ENCODE data around the gene MARS1.
"Not testable (repeated sequence)": the region's sequence is repeated elsewhere in the genome, so short reads cannot be mapped to it uniquely, and the experiment has no call there.

Gene MARS1

DNA sequence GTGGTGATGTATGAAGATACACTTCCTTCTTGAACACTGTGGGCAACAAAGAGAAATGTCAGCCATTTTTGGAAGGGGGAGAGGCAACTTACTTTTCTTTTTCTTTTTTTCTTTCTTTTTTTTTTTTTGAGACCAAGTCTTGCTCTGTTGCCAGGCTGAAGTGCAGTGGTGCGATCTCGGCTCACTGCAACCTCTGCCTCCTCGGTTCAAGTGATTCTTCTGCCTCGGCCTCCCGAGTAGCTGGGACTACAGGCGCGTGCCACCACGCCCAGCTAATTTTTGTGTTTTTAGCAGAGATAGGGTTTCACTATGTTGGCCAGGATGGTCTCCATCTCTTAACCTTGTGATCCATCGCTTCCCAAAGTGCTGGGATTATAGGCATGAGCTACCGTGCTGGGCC is 29.9 kb downstream of the MARS1 start:
- DNase-seq (ENCODE audit: low spot score): not testable (repeated sequence)

DNA sequence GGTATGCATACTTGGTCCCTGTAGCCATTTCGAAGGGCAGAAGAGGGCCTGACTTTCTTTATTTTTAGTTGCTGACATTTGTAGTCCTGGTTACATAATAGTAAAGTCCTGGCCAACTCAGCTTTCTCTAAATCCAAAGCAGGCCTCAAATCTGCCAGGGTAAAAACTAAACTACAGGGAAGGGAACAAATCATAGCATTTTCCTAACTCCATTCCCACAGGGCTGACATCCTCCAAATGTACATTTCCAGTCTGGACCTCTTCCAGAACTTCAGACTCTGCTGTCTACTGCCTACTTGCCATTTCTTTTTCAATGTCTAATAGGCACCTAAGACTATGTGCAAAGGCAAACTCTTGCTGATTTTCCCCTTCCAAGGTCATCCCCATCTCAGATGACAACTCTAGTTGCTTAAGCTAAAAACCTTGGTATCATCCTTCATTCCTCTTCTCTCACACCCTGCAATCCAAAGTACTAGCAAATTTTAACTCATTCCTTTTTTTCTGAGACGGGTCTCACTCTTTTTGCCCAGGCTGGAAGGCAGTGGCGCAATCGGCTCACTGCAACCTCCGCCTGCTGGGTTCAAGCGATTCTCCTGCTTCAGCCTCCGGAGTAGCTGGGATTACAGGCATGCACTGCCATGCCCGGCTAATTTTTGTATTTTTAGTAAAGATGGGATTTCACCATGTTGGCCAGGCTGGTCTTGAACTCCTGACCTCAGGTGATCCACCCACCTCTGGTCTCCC is 30.5 kb downstream of the MARS1 start:
- no peak for DNase-seq (ENCODE audit: low spot score)

DNA sequence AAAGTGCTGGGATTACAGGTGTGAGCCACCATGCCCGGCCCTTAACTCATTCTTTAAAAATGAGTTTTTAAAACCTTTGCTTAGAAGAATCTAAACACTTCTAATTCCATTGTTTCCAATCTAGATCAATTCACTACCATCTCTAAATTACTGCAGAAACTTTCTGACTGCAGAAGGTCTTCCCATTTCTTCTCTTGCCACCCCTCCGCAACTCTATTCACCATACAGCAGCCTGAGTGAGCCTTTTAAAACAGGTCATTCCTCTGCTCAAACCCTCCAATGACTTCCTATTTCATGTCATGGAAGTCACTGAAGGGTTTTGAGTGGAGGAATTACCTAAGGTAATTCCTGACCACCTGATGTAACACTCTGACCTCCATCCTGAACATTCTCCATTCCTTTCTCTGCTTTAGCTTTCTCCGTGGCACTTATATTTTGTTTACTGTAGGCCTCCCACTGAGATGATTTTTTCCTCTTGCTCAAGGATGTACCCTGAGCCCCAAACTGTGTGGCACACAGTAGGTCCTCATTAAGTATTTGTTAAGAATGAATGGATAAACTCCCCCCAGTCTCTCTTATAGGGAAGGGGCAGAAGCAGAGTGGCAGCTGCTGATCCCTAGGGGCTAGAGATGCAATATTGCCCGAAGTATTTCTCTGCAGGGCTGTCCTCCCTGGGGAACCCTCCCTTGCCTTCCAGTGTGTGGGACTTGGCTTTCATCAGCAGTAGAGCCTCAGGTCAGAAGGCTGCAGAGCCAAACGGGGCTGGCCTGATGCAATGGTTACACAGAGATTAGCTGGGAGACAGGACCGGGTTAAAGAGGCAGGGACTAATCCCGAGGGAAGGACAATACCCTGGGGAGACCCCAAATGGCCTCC is 31.3 kb downstream of the MARS1 start:
- peak; percentile 31 for DNase-seq (ENCODE audit: low spot score)

DNA sequence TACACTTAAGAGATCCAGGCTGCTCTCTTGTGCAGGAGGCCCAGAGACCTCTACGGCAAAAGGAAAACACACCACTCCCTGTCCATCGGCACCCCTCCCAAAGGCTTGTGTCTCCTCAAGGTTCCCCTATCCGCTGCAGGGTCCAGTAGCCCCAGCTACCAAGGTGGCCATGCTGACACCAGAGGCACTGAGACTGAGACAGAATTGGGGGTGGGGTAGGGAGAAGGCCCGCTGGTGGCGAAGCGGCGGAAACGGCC is 31.9 kb downstream of the MARS1 start:
- peak; percentile 52 for DNase-seq (ENCODE audit: low spot score)

DNA sequence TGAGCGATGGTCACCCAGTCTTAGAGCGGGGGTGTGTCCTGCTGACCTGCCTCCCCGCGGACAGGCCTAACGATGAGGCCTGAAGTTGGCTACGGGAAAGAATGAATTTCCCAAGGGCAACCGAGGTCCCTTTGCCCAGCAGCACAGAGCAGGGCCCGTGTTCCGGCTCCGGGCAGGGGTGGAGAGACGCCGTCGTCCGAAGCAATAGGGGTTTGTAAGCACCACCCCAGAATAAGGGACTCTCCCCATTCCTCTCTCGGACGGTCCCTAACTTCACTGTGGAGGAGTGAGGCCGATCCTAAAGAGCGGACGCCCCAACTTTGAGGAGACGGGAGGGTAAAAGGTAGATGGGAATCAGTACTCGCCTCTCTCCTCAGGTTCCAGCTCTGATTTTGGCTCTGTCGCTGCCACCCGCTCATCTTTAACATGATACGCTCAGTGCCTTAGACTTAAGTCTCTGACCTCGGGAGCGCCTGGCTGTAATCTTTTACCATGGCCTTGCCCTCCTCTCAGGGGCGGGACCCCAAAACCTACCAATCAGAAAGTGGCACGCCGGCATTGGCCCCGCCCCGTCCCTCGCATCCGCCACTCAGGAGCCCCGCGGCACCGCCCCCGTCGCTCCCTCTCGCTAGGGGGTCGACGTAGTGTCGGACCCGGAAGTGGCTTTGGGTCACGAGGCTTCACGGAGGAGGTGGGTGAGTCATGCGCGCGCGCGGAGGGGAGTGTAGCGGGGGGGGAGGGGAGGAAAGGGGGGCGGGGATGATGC is 32.4 kb downstream of the MARS1 start, which contains the start of gene DDIT3:
DDIT3 (minus strand) TSS at position 462 of the 766 bp plus-strand sequence. CDS start 3,108 bp downstream, outside the sequence.
- peak; percentile 100 for DNase-seq (ENCODE audit: low spot score)

DNA sequence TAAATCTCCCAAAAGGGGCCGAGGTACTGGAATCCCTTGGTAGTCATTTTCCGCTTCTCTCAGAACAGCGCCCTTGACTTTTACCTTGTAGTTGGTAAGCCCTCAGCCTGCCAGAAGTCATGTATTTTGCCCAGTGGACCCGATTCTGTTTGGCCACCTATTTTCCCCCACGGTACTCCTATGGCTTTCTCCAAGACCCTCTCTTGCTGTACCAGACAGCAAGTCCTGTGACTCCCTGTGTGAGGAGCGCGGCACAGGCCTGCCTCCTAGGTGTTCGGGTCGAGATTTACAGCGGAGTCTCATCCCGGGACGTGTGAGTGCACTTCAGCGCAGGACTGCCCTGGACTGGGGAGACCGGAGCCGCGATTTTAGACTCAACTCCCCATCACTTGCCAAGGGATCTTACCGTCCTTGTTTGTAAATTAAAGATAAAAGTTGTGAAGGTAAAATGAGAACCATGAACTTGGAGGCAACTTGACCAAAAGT is 33.7 kb downstream of the MARS1 start:
- no peak for DNase-seq (ENCODE audit: low spot score)

DNA sequence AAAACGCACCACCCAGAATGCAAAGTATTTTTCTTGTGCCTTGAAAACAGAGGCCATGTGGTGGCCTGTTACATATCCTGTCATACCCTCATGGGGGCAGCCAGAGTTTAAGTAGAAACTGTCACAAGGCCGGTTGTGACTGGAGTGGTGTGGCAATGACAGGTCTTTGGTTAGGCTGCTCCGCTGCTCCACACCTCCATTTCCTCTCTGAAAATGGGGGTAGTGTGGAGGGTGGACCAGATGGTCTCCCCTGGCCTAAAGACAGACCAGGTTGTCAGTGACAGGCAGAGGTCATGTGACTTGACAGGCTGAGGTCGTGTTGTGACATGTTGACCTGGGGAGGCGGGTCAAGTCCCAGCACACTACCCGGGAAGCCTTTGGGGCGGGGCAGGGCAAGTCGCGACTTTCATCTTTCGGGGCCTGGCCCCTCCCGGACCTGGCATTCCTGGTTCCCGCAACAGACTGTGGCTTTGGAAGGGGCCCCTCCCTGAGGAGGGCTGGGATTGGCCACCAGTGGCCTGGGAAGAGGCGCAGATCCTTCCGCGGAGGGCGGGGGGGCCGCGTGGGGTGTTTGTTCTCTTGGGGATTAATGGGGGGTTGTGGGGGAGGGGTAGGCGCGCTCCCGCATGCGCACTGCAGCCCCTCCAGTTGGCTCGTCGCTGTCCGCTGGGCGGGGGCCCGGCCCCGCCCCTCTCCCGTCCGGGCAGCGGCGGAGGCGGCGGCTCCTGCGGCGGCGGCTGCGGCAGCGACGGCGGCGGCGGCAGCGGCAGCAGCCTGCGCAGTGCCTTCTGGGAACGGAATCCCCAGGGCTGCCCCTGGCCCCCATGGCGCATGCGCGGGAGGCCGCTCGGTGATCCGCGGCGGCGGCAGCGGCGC is 34.4 kb downstream of the MARS1 start, which contains the start of gene MBD6:
MBD6 (plus strand) TSS at position 814 of the 876 bp plus-strand sequence. CDS start 1,480 bp downstream, outside the sequence.
- peak; percentile 96 for DNase-seq (ENCODE audit: low spot score)

DNA sequence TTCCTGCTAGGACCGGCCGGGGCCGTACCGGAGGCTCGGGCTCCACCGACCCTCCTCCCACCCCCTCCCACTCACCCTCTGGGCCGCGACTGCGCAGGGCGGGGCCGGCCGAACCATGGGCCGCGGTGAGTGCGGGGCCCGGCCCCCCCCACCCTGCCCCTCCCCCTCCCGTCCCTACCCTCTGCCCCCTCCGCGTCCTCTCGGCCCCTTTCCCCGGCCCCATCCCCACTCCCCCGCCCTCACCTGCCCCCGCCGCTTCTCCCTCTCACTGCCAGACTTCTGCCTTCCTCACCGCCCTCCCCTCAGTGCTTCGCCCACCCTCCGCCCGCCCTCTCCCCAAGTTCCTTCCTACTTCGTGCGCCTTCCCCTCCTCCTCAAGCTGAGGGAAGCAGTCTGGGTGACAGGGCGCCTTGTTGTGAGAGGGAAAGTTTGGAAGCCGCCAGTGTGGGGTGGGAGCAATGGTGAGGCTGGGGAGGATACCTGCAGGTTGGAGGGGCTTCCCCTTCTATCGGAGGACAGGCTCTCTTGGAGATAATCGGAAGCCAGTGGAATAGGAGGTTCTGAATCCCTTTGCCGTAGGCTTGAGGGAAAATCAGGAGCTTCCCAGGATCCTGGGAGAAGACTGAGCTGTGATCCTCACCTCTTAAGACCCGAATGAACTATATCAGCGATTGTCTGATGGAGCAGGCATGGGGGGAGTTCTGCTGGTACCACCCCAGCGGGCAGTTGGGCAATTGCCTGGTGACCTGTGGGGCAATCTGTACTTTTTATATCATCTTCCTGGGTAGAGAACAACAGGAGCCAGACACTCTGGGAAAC is 35.2 kb downstream of the MARS1 start:
- DNase-seq (ENCODE audit: low spot score): no peak

DNA sequence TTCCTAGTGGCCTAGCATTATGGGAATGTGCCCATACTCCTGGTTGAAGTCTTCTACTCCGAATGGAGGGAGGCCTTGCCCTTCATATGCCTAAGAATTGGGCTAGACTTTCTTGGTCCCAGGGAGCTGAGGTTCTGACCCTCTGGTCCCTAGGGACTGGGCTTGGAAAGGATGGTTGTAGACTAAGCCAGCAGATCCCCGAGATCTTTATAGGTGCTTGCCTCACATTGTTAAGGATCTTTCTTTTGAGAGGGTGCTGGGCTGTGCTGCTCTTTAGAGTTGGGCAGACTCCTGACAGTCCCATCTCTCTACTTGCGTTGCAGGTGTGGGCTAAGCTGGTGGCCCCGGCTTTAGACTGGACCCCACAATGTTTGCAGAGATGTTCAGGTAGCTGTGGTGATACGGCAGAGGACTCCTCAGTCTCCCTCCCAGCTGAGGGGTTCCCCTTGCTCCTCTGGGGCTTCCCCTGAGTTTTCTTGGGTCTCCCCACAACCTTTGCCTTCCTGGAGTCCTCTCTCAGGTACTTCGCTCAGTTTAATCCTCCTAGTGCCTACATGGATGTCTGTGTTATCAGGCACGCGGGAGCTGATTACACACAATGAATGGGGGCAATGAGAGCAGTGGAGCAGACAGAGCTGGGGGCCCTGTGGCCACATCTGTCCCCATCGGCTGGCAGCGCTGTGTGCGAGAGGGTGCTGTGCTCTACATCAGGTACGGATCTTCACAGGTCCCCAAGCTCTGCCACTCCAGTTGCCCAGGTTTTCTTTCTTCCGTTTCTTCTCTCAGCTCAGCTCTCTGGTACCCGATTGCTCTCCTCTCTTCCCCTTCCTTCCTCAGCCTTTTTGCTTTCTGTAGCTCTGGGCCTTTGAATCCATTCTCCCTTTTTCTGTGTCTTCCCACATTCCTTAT is 36.1 kb downstream of the MARS1 start:
- no peak for DNase-seq (ENCODE audit: low spot score)

DNA sequence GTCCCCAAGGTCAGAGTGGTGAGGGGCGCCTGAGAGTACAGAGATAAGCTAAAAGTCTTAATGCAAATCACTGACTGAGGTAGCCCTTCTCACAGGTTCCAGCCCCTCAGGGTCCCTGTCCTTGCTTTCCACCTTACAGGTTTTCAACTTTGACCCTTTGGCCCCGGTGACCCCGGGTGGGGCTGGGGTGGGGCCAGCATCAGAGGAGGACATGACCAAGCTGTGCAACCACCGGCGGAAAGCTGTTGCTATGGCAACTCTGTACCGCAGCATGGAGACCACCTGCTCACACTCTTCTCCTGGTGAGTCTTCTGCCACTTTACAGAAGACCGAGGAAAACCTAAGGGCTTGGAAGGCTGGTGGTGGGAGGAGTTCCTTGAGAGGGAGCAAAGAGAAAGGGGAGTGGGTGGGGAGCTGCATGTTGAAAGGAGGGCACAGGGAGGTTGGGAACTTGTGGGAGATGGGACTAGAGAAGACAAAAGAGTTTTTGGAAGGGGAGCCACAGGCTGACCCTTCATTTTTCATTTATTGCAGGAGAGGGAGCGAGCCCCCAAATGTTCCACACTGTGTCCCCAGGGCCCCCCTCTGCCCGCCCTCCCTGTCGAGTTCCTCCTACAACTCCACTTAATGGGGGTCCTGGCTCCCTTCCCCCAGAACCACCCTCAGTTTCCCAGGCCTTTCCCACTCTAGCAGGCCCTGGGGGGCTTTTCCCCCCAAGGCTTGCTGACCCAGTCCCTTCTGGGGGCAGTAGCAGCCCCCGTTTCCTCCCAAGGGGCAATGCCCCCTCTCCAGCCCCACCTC is 37.1 kb downstream of the MARS1 start:
- DNase-seq (ENCODE audit: low spot score): no peak

DNA sequence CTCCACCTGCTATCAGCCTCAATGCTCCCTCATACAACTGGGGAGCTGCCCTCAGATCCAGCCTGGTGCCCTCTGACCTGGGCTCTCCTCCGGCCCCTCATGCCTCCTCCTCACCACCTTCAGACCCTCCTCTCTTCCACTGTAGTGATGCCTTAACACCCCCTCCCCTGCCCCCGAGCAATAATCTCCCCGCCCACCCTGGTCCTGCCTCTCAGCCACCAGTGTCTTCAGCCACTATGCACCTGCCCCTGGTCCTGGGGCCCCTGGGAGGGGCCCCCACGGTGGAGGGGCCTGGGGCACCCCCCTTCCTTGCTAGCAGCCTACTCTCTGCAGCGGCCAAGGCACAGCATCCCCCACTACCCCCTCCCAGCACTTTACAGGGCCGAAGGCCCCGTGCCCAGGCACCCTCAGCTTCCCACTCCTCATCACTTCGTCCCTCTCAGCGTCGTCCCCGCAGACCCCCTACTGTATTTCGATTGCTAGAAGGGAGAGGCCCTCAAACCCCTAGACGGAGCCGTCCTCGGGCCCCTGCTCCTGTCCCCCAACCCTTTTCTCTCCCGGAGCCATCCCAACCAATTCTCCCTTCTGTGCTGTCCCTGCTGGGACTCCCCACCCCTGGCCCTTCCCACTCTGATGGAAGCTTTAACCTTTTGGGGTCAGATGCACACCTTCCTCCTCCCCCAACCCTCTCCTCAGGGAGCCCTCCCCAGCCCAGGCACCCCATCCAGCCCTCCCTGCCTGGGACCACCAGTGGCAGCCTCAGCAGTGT is 37.9 kb downstream of the MARS1 start:
- DNase-seq (ENCODE audit: low spot score): no peak

DNA sequence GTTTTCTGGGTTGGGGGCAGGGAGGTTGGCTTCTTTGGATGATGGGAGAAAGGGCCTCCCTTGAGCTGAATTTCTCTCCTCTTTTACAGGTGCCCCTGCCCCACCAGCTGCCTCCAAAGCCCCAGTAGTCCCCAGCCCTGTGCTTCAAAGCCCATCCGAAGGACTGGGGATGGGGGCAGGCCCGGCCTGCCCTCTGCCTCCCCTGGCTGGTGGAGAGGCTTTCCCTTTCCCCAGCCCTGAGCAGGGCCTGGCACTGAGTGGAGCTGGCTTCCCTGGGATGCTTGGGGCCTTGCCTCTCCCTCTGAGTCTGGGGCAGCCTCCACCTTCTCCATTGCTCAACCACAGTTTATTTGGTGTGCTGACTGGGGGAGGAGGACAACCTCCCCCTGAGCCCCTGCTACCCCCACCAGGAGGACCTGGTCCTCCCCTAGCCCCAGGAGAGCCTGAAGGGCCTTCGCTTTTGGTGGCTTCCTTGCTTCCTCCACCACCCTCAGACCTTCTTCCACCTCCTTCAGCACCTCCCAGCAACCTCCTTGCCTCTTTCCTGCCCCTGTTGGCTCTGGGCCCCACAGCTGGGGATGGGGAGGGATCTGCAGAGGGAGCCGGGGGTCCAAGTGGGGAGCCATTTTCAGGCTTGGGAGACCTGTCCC is 38.7 kb downstream of the MARS1 start:
- DNase-seq (ENCODE audit: low spot score): no peak

DNA sequence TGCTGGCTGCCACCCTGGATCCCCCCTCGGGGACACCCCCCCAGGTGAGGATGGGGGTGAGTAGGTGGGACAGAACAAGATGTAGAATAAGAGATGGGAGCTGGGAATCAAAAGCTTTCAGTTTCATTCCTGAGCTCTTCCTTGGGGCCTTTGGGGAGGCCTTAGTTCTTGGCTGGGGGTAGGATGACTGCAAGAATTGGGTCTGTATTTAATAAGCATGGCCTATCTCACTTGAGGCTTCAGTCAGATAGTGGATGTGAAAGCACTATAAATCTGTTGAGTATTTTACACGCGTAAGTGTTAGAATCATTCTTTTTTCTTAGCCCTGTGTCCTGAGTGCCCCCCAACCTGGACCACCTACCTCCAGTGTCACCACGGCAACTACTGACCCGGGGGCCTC is 39.3 kb downstream of the MARS1 start:
- DNase-seq (ENCODE audit: low spot score): no peak

DNA sequence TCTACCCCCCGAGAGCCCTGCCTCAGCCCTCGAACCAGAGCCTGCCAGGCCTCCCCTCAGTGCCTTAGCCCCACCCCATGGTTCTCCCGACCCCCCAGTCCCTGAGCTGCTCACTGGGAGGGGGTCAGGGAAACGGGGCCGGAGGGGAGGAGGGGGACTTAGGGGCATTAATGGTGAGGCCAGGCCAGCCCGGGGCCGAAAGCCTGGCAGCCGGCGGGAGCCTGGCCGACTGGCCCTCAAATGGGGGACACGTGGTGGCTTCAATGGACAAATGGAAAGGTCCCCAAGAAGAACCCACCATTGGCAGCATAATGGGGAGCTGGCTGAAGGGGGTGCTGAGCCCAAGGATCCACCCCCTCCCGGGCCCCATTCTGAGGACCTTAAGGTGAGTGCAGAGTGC is 40.3 kb downstream of the MARS1 start:
- DNase-seq (ENCODE audit: low spot score): no peak

DNA sequence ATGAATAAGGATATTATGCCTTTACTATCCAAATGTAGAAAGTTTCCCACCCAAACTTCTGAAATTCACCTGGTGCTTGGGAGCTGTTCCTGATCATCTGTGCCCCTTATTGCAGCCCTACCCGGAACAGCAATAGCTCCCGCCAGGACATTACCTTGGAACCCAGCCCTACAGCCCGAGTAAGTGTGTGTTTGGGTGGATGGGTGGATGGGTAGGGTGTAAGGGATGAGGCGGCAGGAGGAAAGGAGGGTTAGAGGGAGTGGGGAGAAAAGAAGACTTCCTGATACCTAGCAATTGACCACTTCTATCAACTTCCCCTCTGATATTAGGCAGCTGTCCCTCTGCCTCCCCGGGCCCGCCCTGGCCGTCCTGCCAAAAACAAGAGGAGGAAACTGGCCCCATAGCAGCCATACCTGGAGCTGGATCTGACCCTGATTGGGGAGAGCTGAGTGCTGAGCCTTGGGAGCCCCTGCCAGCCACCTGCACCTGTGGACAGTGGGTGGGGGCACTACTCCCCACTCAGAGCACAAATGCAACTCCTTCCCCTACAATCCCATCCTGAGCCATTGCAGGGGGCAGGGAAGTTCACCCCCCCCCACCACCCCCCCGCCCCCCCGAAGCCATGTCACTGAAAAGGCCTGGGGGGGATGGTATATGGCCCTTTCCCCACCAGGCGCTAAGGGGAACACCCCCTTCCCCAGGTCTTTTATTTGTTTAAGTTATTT is 41.1 kb downstream of the MARS1 start:
- DNase-seq (ENCODE audit: low spot score): no peak

DNA sequence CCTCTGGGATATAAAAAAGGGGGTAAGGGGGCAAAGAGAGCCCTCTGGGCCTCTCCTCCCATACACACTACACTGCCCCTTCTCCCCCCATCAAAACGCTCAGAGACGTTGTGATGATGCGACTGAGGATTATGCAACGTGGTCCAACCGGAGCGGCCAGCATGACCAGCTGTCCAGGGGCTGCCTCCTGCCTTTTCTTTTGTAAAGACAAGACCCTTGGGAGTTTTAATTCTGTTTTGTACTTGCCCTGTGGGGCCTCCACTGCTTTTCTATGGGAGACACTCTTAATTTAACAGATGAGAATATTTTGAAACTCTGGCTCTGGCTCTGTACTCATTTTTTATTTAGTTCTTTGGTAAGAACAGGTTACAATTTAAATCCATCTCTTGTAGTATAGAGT is 42.0 kb downstream of the MARS1 start:
- no peak for DNase-seq (ENCODE audit: low spot score)
